GM12878 (cell line): ENCODE measurements around the gene PPP2R2D. TPM values are rescaled to one million over a fixed set of nuclear protein-coding genes. Genes with fewer than 3 reads are reported as not detected.

Experiments used
- ATAC-seq: fragments of 200-7000 bp; cut with Tn5 transposase; 3 replicates; pipeline ENCODE4 v1.9.1; 2020; ENCODE audit warnings: mild to moderate bottlenecking, moderate library complexity
- BruUV-seq: library from RNA; stranded (reverse); fragments of 400-500 nt; replicated peaks from 2 replicates; lab custom pipeline; 2021; lab: Mats Ljungman, UMichigan
- CTCF ChIA-PET: fragments of 300-600 bp; sonication (Branson Sonifier 250); formaldehyde crosslinking; extraction: SDS; loops from one replicate; lab custom pipeline; 2021; ENCODE audit warnings: inconsistent platforms; lab: Yijun Ruan, JAX
- POLR2A ChIA-PET: fragments of 350-600 bp; formaldehyde crosslinking; extraction: SDS; loops from one replicate; lab custom pipeline; 2021; ENCODE audit warnings: inconsistent platforms; lab: Charles Lee
- RAD21 ChIA-PET: fragments of 300-600 bp; sonication (Branson Sonifier 250); formaldehyde crosslinking; loops from one replicate; lab custom pipeline; 2023; ENCODE audit warnings: antibody characterized with exemption; ENCODE audit not compliant: unreplicated experiment; lab: Charles Lee
- SMC1A ChIA-PET: fragments of 300-600 bp; sonication (Branson Sonifier 250); formaldehyde crosslinking; loops from one replicate; lab custom pipeline; 2023; ENCODE audit not compliant: unreplicated experiment, uncharacterized antibody; lab: Charles Lee
- DNase-seq: peaks from one replicate; pipeline ENCODE4 v3.0.0-alpha.2; 2011; ENCODE audit warnings: low read depth, low spot score
- FAIRE-seq: peaks from 3 replicates; lab custom pipeline; 2011; peaks lifted over from hg19 to GRCh38; lab: Jason Lieb, UNC
- H2AFZ ChIP-seq: 2 replicates; pipeline ENCODE4 v1.6.0; 2011; ENCODE audit warnings: low read depth, low read length, control low read depth; ENCODE audit not compliant: control insufficient read depth
- H3K27ac ChIP-seq: 2 replicates; pipeline ENCODE4 v1.5.1; 2011; ENCODE audit warnings: control low read depth; ENCODE audit not compliant: control insufficient read depth, insufficient read depth
- H3K27me3 ChIP-seq, 2 experiments: replicated peaks in 1 of 2; 2 replicates each; pipeline versions ENCODE4 v1.6.0 to v1.6.1; 2011; ENCODE audit warnings: low read length in 1 of 2; ENCODE audit not compliant: control insufficient read depth in 2 of 2, insufficient read depth in 2 of 2
- H3K36me3 ChIP-seq, 2 experiments: 2 replicates each; pipeline ENCODE4 v1.5.1; 2011; ENCODE audit warnings: low read length in 1 of 2; ENCODE audit not compliant: control insufficient read depth in 2 of 2, insufficient read depth in 2 of 2
- H3K4me1 ChIP-seq: 2 replicates; pipeline ENCODE4 v1.6.1; 2011; ENCODE audit warnings: mild to moderate bottlenecking, low read length, moderate library complexity, mixed read lengths; ENCODE audit not compliant: control insufficient read depth, insufficient read depth
- H3K4me2 ChIP-seq: 2 replicates; pipeline ENCODE4 v1.6.0; 2011; ENCODE audit warnings: control low read depth; ENCODE audit not compliant: control insufficient read depth, insufficient read depth
- H3K4me3 ChIP-seq: fragments of 200-600 bp; sonication (generic); 2 replicates; pipeline ENCODE4 v1.5.1; 2016
- H3K79me2 ChIP-seq: 2 replicates; pipeline ENCODE4 v1.6.0; 2011; ENCODE audit warnings: low read length; ENCODE audit not compliant: control insufficient read depth, insufficient read depth
- H3K9ac ChIP-seq: 2 replicates; pipeline ENCODE4 v1.8.0; 2011; ENCODE audit warnings: low read length, control low read depth, mixed read lengths; ENCODE audit not compliant: control insufficient read depth, insufficient read depth
- H3K9me3 ChIP-seq: replicated peaks from 3 replicates; pipeline ENCODE4 v1.5.1; 2011; ENCODE audit warnings: mild to moderate bottlenecking, low read length; ENCODE audit not compliant: control insufficient read depth, insufficient read depth
- H4K20me1 ChIP-seq: 2 replicates; pipeline ENCODE4 v1.6.0; 2011; ENCODE audit not compliant: control insufficient read depth, insufficient read depth
- CREB1 ChIP-seq: IDR thresholded peaks from 2 replicates; pipeline ENCODE4 v1.6.1; 2012; ENCODE audit warnings: low read depth, mild to moderate bottlenecking, inconsistent platforms
- MTA2 ChIP-seq: fragments of 450-650 bp; IDR thresholded peaks from 2 replicates; pipeline ENCODE4 v1.6.1; 2016; ENCODE audit warnings: low read depth, mild to moderate bottlenecking, moderate library complexity
- NR2C1 ChIP-seq: fragments of 450-650 bp; IDR thresholded peaks from 2 replicates; pipeline ENCODE4 v1.6.1; 2017; ENCODE audit warnings: antibody characterized with exemption, mild to moderate bottlenecking, moderate library complexity
- PKNOX1 ChIP-seq: fragments of 450-650 bp; IDR thresholded peaks from 2 replicates; pipeline ENCODE4 v1.6.1; 2016; ENCODE audit warnings: mild to moderate bottlenecking
- SMARCA5 ChIP-seq: fragments of 450-650 bp; IDR thresholded peaks from 2 replicates; pipeline ENCODE4 v1.6.1; 2017; ENCODE audit warnings: mild to moderate bottlenecking
- TBL1XR1 ChIP-seq: IDR thresholded peaks from 2 replicates; pipeline ENCODE4 v1.6.1; 2012; ENCODE audit warnings: low read depth, low read length, improper control_type of control experiment
- ZBTB11 ChIP-seq: fragments of 450-650 bp; formaldehyde crosslinking; IDR thresholded peaks from 2 replicates; pipeline ENCODE4 v1.5.0; 2022; ENCODE audit warnings: mild to moderate bottlenecking, missing genetic modification characterization
- ZNF217 ChIP-seq: fragments of 450-650 bp; IDR thresholded peaks from 2 replicates; pipeline ENCODE4 v1.6.1; 2017; ENCODE audit warnings: antibody characterized with exemption, mild to moderate bottlenecking
- ZNF622 ChIP-seq: fragments of 450-650 bp; IDR thresholded peaks from 2 replicates; pipeline ENCODE4 v1.6.1; 2017; ENCODE audit warnings: mild to moderate bottlenecking, inconsistent platforms
- WGBS: methylation state at CpG from one replicate; pipeline ENCODE4 v1.1.6; 2016; ENCODE audit warnings: low lambda C conversion rate; ENCODE audit not compliant: insufficient replicate concordance, insufficient coverage; ENCODE audit errors: missing lambda C conversion rate; 5-methylcytosine and 5-hydroxymethylcytosine counted together
- in situ Hi-C: fragments of 300-500 bp; cut with MboI; formaldehyde crosslinking; loops from 9 replicates; pipeline ENCODE4 v1.14.3; 2018; ENCODE audit warnings: mixed read lengths
- intact Hi-C: fragments of 100-400 bp; cut with micrococcal nuclease; formaldehyde crosslinking; loops from one replicate; pipeline ENCODE4 v1.14.2; 2022; ENCODE audit not compliant: unreplicated experiment
- polyA plus RNA-seq, 11 experiments: library from polyadenylated mRNA; depleted of rRNA in 4 of 11; unstranded in 6 of 11; stranded (reverse) in 5 of 11; fragments of >200 nt; fragmentation: Nextera tagmentation in 4 of 11; fragmentation: Illumina TruSeq in 1 of 11; extraction: Ambion mirVana in 4 of 11; extraction: Trizol in 1 of 11; gene quantifications; 1 replicate in 1 of 11; 2 replicates in 10 of 11; pipeline versions ENCODE4 v1.2.1 to v1.2.3, GENCODE V29; 2011 to 2016; ENCODE audit warnings: inconsistent platforms in 2 of 11, missing spikeins in 2 of 11, low read depth in 1 of 11
- total RNA-seq, 4 experiments: library from RNA; depleted of rRNA in 3 of 4; stranded (reverse); fragments of >200 nt in 3 of 4; fragmentation: Illumina TruSeq in 1 of 4; extraction: Trizol in 1 of 4; gene quantifications; 2 replicates each; pipeline versions ENCODE4 v1.2.1 to v1.2.3, GENCODE V29; 2013 to 2021
- TF ChIP-seq, protein P1 (sequence below): fragments of 450-650 bp; formaldehyde crosslinking; IDR thresholded peaks from 2 replicates; pipeline ENCODE4 v1.4.0; 2022; ENCODE audit warnings: mild to moderate bottlenecking, moderate library complexity

The PPP2R2D gene
- total and polyA plus RNA-seq, 10 of the 15 experiments (the other 5 are each of a cell fraction or from before 2014, with no cell fraction given): 2.8 to 41.9 (median 21.8) TPM

- TF ChIP-seq, protein P1, sequence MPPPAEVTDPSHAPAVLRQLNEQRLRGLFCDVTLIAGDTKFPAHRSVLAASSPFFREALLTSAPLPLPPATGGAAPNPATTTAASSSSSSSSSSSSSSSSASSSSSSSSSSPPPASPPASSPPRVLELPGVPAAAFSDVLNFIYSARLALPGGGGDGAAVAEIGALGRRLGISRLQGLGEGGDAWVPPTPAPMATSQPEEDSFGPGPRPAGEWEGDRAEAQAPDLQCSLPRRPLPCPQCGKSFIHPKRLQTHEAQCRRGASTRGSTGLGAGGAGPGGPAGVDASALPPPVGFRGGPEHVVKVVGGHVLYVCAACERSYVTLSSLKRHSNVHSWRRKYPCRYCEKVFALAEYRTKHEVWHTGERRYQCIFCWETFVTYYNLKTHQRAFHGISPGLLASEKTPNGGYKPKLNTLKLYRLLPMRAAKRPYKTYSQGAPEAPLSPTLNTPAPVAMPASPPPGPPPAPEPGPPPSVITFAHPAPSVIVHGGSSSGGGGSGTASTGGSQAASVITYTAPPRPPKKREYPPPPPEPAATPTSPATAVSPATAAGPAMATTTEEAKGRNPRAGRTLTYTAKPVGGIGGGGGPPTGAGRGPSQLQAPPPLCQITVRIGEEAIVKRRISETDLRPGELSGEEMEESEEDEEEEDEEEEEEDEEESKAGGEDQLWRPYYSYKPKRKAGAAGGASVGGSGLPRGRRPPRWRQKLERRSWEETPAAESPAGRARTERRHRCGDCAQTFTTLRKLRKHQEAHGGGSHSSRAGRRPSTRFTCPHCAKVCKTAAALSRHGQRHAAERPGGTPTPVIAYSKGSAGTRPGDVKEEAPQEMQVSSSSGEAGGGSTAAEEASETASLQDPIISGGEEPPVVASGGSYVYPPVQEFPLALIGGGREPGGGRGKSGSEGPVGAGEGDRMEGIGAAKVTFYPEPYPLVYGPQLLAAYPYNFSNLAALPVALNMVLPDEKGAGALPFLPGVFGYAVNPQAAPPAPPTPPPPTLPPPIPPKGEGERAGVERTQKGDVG (CRISPR knock-in tag): no peak
Observed at GRCh38 chr10:131911451-131911850, 10.6 kb downstream of the PPP2R2D start (continued).

- ATAC-seq: no peak
Observed at GRCh38 chr10:131912620-131913019, 11.8 kb downstream of the PPP2R2D start.

More at GRCh38 chr10:131912620-131913019, 11.8 kb downstream of the PPP2R2D start:
- peaks cover 0 to 9% of the 10 kb centered on the region in 2 experiments; a peak in 3 of 4 replicates for H3K36me3 ChIP-seq
- no peak overlapping the region for H3K4me3 ChIP-seq
- H3K27me3 ChIP-seq: no peaks in the 10 kb centered on the region
- ChIA-PET RAD21 (no interaction called here), CTCF (interaction anchor here (1.3 kb wide), 1 partner anchor 12 kb away, joined by 3 read pairs; no protein-coding TSS in a partner anchor), POLR2A (no interaction called here), SMC1A (no interaction called here)
- BruUV-seq: no TSS peak
- no peak for DNase-seq
- intact Hi-C loops: no loop called here
- no peaks in the 10 kb centered on the region for H4K20me1 ChIP-seq
- WGBS: 96% methylated on average over 3 of the region's 3 CpGs
- H3K27ac ChIP-seq: no peak overlapping the region
- FAIRE-seq: no peak
- no peaks in the 10 kb centered on the region for H3K4me1 ChIP-seq
- no peak overlapping the region for H3K9ac ChIP-seq
- in situ Hi-C loops: no loop called here
- H3K4me2 ChIP-seq: no peak overlapping the region
- TF ChIP-seq CREB1: no peak
- no peak for TF ChIP-seq MTA2
- TF ChIP-seq ZNF622: no peak
- no peak for TF ChIP-seq ZBTB11 (CRISPR knock-in tag)
- TF ChIP-seq TBL1XR1: no peak
- peak; percentile 48; the same call in 1 of the 2 replicates for TF ChIP-seq SMARCA5
- no peak for TF ChIP-seq PKNOX1
- no peak for TF ChIP-seq NR2C1
- peak; percentile 20; the same call in 1 of the 2 replicates for TF ChIP-seq ZNF217
- no peak overlapping the region for H2AFZ ChIP-seq
- H3K9me3 ChIP-seq: peaks cover 3% of the 10 kb centered on the region
- H3K79me2 ChIP-seq: peaks cover 47% of the 10 kb centered on the region
